Measurements from ENCODE around the gene NINJ2.

Gene NINJ2

DNA sequence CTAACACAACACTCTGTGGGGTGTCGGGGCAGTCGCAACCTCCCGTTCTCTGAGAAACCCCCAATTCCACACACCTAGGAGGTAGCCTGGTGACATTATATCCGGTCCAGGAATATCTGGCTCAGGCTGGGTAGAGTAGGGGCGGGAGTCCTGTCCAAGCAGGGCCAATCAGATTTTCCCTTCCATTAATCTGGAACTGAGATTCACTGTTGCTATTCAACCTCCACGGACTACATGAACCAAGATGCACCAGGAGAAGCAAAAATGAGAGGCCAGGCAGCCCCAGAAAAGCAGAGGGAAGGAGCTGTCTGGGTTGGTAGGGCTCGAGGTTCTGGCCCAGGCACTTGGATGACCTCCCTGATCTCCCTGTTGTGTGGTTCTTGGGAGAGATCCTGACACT is 51.0 kb downstream of the NINJ2 start:
- no peak for DNase-seq

DNA sequence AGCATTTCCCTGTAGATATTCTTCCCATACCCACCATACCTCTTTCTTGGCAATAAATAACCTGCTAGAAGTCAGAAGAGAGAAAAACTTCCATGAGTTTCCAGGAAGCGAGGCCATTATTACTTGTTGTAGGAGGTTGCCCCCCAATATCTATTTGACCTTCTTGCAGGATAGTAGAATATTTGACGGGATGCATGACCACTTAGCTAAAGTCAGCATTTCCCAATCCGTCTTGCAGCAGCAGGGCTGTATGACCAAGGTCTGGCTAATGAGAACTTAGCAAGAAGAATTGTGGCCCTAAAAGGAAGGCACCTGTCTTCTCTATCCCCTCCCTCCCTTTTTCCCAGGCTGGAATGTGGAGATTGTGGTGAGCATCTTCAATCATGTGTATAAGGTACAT is 51.5 kb downstream of the NINJ2 start:
- DNase-seq: no peak

DNA sequence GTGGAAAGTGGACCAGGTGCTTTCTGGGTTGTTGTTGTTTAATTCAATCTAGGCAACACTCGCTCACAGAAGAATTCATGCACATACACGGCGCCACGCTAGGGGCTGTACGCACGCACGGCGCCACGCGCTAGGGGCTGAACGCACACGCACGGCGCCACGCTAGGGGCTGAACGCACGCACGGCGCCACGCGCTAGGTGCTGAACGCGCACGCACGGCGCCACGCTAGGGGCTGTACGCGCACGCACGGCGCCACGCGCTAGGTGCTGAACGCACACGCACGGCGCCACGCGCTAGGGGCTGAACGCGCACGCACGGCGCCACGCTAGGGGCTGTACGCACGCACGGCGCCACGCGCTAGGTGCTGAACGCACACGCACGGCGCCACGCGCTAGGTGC is 54.3 kb downstream of the NINJ2 start:
- no peak for DNase-seq

- DNase-seq: no peak
These were observed 54.8 kb downstream of the NINJ2 start for GRCh38 chr12:608413-608812.

GRCh38 chr12:607541-608001 is 55.7 kb downstream of the NINJ2 start:
- DNase-seq: no peak

DNA sequence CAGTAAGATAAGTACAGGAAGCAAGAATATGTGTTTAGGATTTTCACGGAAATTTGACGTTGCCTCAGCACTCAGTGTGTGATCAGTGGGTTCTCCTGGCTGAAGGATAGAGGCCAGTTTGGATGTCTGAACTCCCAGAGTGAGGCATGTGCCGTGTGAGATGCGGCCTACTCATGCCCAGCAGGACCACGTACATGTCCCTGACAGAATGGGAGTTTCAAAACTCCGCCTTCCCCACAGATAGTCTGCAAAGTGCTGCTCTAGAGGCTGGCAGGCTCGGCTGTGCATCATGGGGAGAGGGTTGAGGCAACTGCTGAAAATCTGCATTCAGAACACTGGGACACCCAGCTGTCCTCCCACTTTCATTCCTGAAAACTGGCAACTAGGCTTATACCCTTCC is 58.3 kb downstream of the NINJ2 start:
- DNase-seq: no peak

- no peak for DNase-seq
These were observed 60.6 kb downstream of the NINJ2 start for GRCh38 chr12:602700-603068.

GRCh38 chr12:601976-602699 is 61.1 kb downstream of the NINJ2 start:
- DNase-seq: no peak

GRCh38 chr12:599756-600155 is 63.5 kb downstream of the NINJ2 start:
- DNase-seq: no peak

- DNase-seq: peak in 1 of 2 donors; percentile 42
These were observed 65.2 kb downstream of the NINJ2 start for GRCh38 chr12:597926-598568.

- no peak for DNase-seq
These were observed 69.6 kb downstream of the NINJ2 start for GRCh38 chr12:593396-594270.

- no peak for DNase-seq
These were observed 71.2 kb downstream of the NINJ2 start for GRCh38 chr12:592024-592505.

GRCh38 chr12:591167-592023 is 71.8 kb downstream of the NINJ2 start:
- peak in 1 of 2 donors; percentile 70 for DNase-seq

DNA sequence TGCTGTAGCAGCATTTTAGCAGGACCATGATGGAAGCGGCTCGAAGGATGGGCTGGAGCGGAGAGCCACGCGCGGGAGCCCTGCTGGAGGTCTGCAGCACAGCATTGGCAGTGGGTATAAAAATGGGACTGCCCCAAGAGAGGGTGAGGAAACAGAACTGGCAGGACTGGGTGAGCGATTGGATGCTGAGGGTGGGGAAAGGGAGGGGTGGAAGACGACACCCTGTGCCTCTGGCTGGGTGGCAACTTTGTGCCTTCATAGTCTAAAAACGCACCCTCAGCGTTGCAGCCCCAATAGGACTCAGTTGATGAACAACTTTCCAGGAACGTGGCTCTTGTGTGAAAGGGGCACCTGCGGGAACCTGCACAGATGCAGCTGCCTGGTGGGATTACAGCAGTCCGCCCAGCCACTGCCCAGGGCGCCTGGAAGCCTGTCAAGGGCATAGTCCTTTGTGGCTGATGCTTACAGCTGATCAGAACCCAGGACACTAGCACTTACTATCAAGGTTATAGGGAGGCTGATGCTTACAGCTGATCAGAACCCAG is 73.0 kb downstream of the NINJ2 start:
- no peak for DNase-seq

GRCh38 chr12:588646-589045 is 74.6 kb downstream of the NINJ2 start:
- DNase-seq: no peak

GRCh38 chr12:588024-588322 is 75.3 kb downstream of the NINJ2 start:
- DNase-seq: no peak

GRCh38 chr12:587132-588023 is 75.9 kb downstream of the NINJ2 start:
- no peak for DNase-seq

- DNase-seq: no peak
These were observed 76.8 kb downstream of the NINJ2 start for GRCh38 chr12:586318-587071.

GRCh38 chr12:585062-586061 is 77.9 kb downstream of the NINJ2 start:
- no peak for DNase-seq
